ENCODE measurements around the gene GTF2H3.

The GTF2H3 gene

DNA sequence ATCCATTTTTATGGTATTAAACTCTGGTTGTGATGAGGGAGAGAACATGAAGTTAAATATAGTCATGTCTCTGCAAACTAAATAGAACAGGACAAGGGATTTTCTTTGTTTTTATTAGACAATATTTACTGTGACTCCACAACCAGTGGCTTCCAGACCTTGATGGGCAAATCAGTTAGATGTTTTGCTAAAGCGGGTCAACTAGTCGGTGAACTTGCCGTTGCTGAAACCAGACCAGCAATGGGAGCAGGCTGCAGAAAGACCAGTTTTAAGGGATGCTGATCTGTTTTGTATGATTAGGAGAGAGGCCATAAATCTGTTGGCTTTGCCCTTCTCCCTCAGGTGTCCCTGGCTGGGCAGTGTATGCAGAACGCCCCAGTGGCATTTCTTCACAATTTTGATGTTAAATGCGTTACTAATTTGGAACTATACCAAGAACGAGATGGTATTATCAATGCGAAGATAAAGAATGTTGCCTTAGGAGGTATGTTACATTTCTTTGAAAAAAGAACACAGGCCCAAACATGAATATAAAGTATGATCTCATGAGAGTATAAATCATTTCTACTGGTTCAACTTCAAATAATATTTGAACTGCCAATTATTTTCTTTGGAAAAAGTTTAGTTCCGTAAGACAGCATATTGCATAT, 56.7 kb downstream of the GTF2H3 start:
- Histone ChIP-seq H3F3A (ENCODE audit: low read depth) (no peaks in the 10 kb centered on the region), H3K4me3 (ENCODE audit: low read length, poor library complexity, severe bottlenecking) (no peak overlapping the region), H4K20me1 (ENCODE audit: insufficient read depth, low read length, poor library complexity, severe bottlenecking) (no peaks in the 10 kb centered on the region), H2AFZ (ENCODE audit: low read length) (no peak overlapping the region), H3K9ac (ENCODE audit: low read depth, low read length, poor library complexity, severe bottlenecking) (no peak overlapping the region), H3K9me3 (ENCODE audit: insufficient read depth, low read depth, low read length) (no peaks in the 10 kb centered on the region), H3K79me2 (ENCODE audit: insufficient read depth, low read length) (no peaks in the 10 kb centered on the region), H3K4me2 (ENCODE audit: low read depth, low read length, poor library complexity, severe bottlenecking) (no peak overlapping the region), H3K27me3 (ENCODE audit: insufficient read depth, low read length, poor library complexity, severe bottlenecking) (no peaks in the 10 kb centered on the region), H3K4me1 (ENCODE audit: insufficient read depth, low read length, poor library complexity, severe bottlenecking) (no peaks in the 10 kb centered on the region), H3K9me2 (replicated peaks; ENCODE audit: low read depth, low read length) (no peaks in the 10 kb centered on the region), H3K36me3 (ENCODE audit: insufficient read depth, low read length) (no peaks in the 10 kb centered on the region)
- no peak for TF ChIP-seq CTCF (conservative IDR thresholded peaks at IDR 0.05; ENCODE audit: low read length)
- TF ChIP-seq EZH2phosphoT487 (IDR thresholded peaks at IDR 0.05; ENCODE audit: borderline replicate concordance): no peak

- Histone ChIP-seq H2AFZ (ENCODE audit: low read length) (no peak overlapping the region), H4K20me1 (ENCODE audit: insufficient read depth, low read length, poor library complexity, severe bottlenecking) (no peaks in the 10 kb centered on the region)
Observed at GRCh38 chr12:123696207-123696606, 62.6 kb downstream of the GTF2H3 start.

DNA sequence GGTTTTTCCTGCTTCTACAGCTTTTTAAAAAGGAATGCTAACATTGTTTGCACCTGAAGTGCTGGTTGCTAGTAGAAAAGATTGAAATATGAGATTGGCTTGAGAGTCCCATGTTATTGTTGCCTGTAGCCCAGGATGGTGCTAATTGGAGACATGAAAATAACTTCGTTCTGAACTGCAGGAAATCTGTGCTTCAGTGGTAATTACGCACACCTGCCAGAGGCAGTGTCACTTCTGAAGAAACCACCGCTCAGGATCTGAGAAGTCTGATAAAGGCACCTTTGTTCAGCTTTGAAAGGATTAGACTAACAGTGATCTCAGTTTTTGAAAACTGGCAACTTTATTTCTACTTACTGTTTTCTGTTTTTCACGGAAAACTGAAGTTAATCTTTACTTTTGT, 63.0 kb downstream of the GTF2H3 start:
- Histone ChIP-seq H3K79me2 (ENCODE audit: insufficient read depth, low read length) (no peaks in the 10 kb centered on the region), H3K4me1 (ENCODE audit: insufficient read depth, low read length, poor library complexity, severe bottlenecking) (no peaks in the 10 kb centered on the region), H4K20me1 (ENCODE audit: insufficient read depth, low read length, poor library complexity, severe bottlenecking) (no peaks in the 10 kb centered on the region), H3K9me2 (replicated peaks; ENCODE audit: low read depth, low read length) (no peaks in the 10 kb centered on the region), H3F3A (ENCODE audit: low read depth) (no peaks in the 10 kb centered on the region), H3K4me2 (ENCODE audit: low read depth, low read length, poor library complexity, severe bottlenecking) (no peak overlapping the region), H3K4me3 (ENCODE audit: low read length, poor library complexity, severe bottlenecking) (no peak overlapping the region), H2AFZ (ENCODE audit: low read length) (no peak overlapping the region), H3K9ac (ENCODE audit: low read depth, low read length, poor library complexity, severe bottlenecking) (no peak overlapping the region), H3K9me3 (ENCODE audit: insufficient read depth, low read depth, low read length) (no peaks in the 10 kb centered on the region), H3K36me3 (ENCODE audit: insufficient read depth, low read length) (no peaks in the 10 kb centered on the region), H3K27me3 (ENCODE audit: insufficient read depth, low read length, poor library complexity, severe bottlenecking) (no peaks in the 10 kb centered on the region)
- TF ChIP-seq CTCF (conservative IDR thresholded peaks at IDR 0.05; ENCODE audit: low read length) (no peak), EZH2phosphoT487 (IDR thresholded peaks at IDR 0.05; ENCODE audit: borderline replicate concordance) (no peak)

More at GRCh38 chr12:123696207-123696606, 62.6 kb downstream of the GTF2H3 start:
- TF ChIP-seq EZH2phosphoT487 (IDR thresholded peaks at IDR 0.05; ENCODE audit: borderline replicate concordance): no peak
- no peak for TF ChIP-seq CTCF (conservative IDR thresholded peaks at IDR 0.05; ENCODE audit: low read length)
- Histone ChIP-seq H3K9me2 (replicated peaks; ENCODE audit: low read depth, low read length) (no peaks in the 10 kb centered on the region), H3K9me3 (ENCODE audit: insufficient read depth, low read depth, low read length) (no peaks in the 10 kb centered on the region), H3K4me3 (ENCODE audit: low read length, poor library complexity, severe bottlenecking) (no peak overlapping the region), H3K4me2 (ENCODE audit: low read depth, low read length, poor library complexity, severe bottlenecking) (no peak overlapping the region), H3F3A (ENCODE audit: low read depth) (no peaks in the 10 kb centered on the region), H3K36me3 (ENCODE audit: insufficient read depth, low read length) (no peaks in the 10 kb centered on the region), H3K4me1 (ENCODE audit: insufficient read depth, low read length, poor library complexity, severe bottlenecking) (no peaks in the 10 kb centered on the region), H3K9ac (ENCODE audit: low read depth, low read length, poor library complexity, severe bottlenecking) (no peak overlapping the region), H3K79me2 (ENCODE audit: insufficient read depth, low read length) (no peaks in the 10 kb centered on the region), H3K27me3 (ENCODE audit: insufficient read depth, low read length, poor library complexity, severe bottlenecking) (no peaks in the 10 kb centered on the region)
